Testis (tissue), 3 donors: Measurements from ENCODE around the gene IFNG. TPM values are rescaled to one million over a fixed set of nuclear protein-coding genes. Genes with fewer than 3 reads are reported as not detected.
"Not testable (repeated sequence)": the region's sequence is repeated elsewhere in the genome, so short reads cannot be mapped to it uniquely, and the experiment has no call there.

Experiments
- DNase-seq: peaks from one replicate; pipeline ENCODE4 v3.0.0-alpha.2; 2019
- H3K27ac ChIP-seq, 2 donors: fragments of 200-600 bp; sonication (generic); one replicate each; pipeline ENCODE4 v1.5.1; 2019
- H3K27me3 ChIP-seq: fragments of 200-600 bp; sonication (generic); one replicate; pipeline ENCODE4 v1.5.1; 2019
- H3K36me3 ChIP-seq: fragments of 200-600 bp; sonication (generic); one replicate; pipeline ENCODE4 v1.5.1; 2017; ENCODE audit warnings: low read depth; ENCODE audit errors: missing control alignments
- H3K4me1 ChIP-seq: fragments of 200-600 bp; sonication (generic); one replicate; pipeline ENCODE4 v1.5.1; 2019
- H3K4me3 ChIP-seq, 2 donors: fragments of 200-600 bp; sonication (generic); one replicate each; pipeline ENCODE4 v1.5.1; 2017 to 2019
- H3K9me3 ChIP-seq: fragments of 200-600 bp; sonication (generic); one replicate; pipeline ENCODE4 v1.5.1; 2017
- POLR2A ChIP-seq: fragments of 450-650 bp; IDR thresholded peaks from one replicate; pipeline ENCODE4 v1.6.1; 2017; ENCODE audit warnings: antibody characterized with exemption, mild to moderate bottlenecking, moderate library complexity
- WGBS, 2 donors: methylation state at CpG; one replicate each; pipeline ENCODE4 v1.1.5; 2018; 5-methylcytosine and 5-hydroxymethylcytosine counted together
- intact Hi-C: fragments of 100-400 bp; cut with DNase I; formaldehyde crosslinking; loops from one replicate; pipeline ENCODE4 v1.15.1; 2023; ENCODE audit warnings: low total_unique reads
- polyA plus RNA-seq: library from polyadenylated mRNA; stranded (reverse); fragments of 350-450 nt; fragmentation: Illumina TruSeq; extraction: RNeasy Lipid Tissue Mini Kit (QIAGEN cat#74804); gene quantifications from one replicate; pipeline ENCODE4 v1.2.3, GENCODE V29; 2014; ENCODE audit warnings: low read depth, low replicate concordance; ENCODE audit not compliant: insufficient read depth
- total RNA-seq, 2 donors: library from RNA; depleted of rRNA; stranded (reverse); fragments of >200 nt; gene quantifications; one replicate each; pipeline ENCODE4 v1.2.3, GENCODE V29; 2016
- TF ChIP-seq, protein P1 (sequence below), 3 experiments: fragments of 450-650 bp in 2 of 3; fragments of 200-600 bp in 1 of 3; sonication (generic) in 1 of 3; IDR thresholded peaks; one replicate each; pipeline ENCODE4 v1.5.1; 2016 to 2019; ENCODE audit warnings: antibody characterized with exemption in 3 of 3, mild to moderate bottlenecking in 2 of 3, moderate library complexity in 1 of 3

IFNG gene
- total and polyA plus RNA-seq, 3 donors from 2014 or later: 0.26 TPM; not detected in 2

DNA sequence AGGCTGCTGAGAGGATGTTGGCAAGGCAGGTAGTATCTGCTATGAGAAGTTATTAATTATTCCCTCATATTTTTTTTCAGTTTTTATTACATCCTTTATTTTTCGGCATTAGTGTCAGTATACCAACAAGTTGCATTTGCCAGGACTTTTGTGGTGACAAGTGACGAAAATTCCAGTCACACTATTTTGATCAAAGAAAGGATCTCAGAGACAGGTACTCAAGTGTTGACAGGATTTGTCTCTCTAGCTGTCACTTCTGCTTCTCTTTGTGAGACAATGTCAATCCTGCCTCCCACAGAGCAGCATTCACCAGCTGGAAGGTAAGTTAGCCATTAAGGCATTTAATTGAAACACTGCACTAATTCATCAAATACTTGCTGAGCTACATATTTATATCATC, 18.0 kb upstream of the IFNG start:
- intact Hi-C loops: no loop called here
- no peaks in the 10 kb centered on the region for H3K4me1 ChIP-seq
- TF ChIP-seq, protein P1, sequence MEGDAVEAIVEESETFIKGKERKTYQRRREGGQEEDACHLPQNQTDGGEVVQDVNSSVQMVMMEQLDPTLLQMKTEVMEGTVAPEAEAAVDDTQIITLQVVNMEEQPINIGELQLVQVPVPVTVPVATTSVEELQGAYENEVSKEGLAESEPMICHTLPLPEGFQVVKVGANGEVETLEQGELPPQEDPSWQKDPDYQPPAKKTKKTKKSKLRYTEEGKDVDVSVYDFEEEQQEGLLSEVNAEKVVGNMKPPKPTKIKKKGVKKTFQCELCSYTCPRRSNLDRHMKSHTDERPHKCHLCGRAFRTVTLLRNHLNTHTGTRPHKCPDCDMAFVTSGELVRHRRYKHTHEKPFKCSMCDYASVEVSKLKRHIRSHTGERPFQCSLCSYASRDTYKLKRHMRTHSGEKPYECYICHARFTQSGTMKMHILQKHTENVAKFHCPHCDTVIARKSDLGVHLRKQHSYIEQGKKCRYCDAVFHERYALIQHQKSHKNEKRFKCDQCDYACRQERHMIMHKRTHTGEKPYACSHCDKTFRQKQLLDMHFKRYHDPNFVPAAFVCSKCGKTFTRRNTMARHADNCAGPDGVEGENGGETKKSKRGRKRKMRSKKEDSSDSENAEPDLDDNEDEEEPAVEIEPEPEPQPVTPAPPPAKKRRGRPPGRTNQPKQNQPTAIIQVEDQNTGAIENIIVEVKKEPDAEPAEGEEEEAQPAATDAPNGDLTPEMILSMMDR (IDR thresholded peaks at IDR 0.05): no peak
- TF ChIP-seq POLR2A: no peak
- 90 to 91% methylated on average over 2 of the region's 2 CpGs for WGBS, 2 donors
- no peaks in the 10 kb centered on the region for H3K27me3 ChIP-seq
- H3K9me3 ChIP-seq: no peaks in the 10 kb centered on the region
- H3K27ac ChIP-seq: no peak overlapping the region
- no peak for DNase-seq
- no peak overlapping the region for H3K4me3 ChIP-seq
- H3K36me3 ChIP-seq: no peaks in the 10 kb centered on the region

DNA sequence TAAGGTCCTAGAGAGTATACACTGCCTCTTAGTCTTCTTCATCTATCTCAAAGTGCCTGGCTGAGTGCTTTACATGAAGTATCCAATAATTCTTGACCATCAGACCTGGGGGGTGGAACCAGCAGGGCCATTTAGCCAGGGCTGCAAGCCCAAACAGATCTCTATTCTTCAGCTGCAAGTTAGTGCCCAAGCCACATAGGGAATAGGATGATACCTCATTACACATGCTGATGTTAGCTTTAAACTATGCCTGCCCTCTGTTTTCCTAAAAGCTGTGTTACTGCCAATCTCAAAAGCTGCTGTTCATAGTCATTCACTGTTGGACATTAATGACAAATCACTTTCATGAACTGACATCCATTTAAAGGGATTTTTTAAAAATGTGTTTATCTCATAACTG, 16.7 kb upstream of the IFNG start:
- no peaks in the 10 kb centered on the region for H3K27me3 ChIP-seq
- no peak for TF ChIP-seq POLR2A
- TF ChIP-seq, protein P1 (IDR thresholded peaks at IDR 0.05): no peak
- intact Hi-C loops: no loop called here
- no peaks in the 10 kb centered on the region for H3K9me3 ChIP-seq
- DNase-seq: no peak
- no peak overlapping the region for H3K27ac ChIP-seq
- H3K4me1 ChIP-seq: no peaks in the 10 kb centered on the region
- H3K4me3 ChIP-seq: no peak overlapping the region
- no peaks in the 10 kb centered on the region for H3K36me3 ChIP-seq

DNA sequence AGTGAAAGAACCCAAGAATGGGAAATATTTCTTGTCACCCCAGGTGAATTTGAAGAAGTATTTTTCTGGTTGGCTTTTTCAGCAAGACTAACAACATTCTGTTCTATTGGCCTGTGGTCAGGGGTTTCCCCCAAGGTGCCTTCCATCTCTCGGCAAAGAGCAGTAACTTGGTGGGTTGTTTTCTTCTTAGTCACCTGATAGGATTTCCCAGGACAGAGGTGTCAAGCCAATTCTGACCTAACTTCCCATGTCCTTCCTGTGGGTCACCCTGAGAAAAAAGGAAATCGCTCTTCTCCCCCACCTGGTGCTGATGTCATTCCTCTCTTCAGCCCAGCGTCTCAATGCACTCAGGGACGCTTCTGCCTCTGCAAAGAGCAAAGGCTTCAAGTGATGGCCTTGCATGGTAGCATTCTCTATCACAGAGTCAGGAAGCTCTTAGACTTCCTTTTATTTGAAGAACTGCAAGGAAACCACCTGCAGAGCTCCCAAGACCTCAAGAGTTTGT, 16.1 kb upstream of the IFNG start:
- intact Hi-C loops: no loop called here
- Histone ChIP-seq H3K36me3 (no peaks in the 10 kb centered on the region), H3K4me3 (no peak overlapping the region), H3K9me3 (no peaks in the 10 kb centered on the region), H3K27ac (no peak overlapping the region), H3K4me1 (no peaks in the 10 kb centered on the region), H3K27me3 (no peaks in the 10 kb centered on the region)
- WGBS, 2 donors: 66 to 69% methylated on average over 4 of the region's 4 CpGs
- no peak for DNase-seq
- no peak for TF ChIP-seq POLR2A
- TF ChIP-seq, protein P1 (IDR thresholded peaks at IDR 0.05): no peak

DNA sequence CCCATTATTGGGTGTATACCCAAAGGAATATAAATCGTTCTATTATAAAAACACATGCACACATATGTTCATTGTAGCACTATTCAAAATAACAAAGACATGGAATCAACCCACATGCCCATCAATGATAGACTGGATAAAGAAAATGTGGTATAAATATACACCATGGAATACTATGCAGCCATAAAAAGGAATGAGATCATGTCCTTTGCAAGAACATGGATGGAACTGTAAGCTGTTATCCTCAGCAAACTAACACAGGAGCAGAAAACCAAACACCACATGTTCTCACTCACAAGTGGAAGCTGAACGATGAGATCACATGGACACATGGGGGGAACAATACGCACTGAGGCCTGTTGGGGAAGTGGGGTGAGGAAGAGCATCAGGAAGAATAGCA, 15.2 kb upstream of the IFNG start:
- not testable (repeated sequence) for DNase-seq
- 92 to 97% methylated on average over 3 of the region's 3 CpGs for WGBS, 2 donors

DNA sequence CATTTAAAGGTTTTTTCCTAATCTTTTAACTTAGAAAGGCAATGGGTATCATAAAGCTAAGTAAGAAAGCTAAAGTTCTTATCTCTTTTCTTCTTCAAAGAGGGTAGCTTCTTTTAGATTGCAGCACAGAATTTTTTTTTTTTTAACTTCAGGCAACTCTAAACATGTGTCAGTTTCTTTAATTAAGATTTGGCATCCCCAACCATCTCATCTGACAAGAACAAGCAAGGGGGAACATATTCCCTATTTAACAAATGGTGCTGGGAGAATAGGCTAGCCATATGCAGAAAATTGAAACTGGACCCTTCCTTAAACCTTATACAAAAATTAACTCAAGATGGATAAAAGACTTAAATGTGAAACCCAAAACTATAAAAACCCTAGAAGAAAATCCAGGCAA, 14.3 kb upstream of the IFNG start:
- DNase-seq: no peak
- Histone ChIP-seq H3K4me1 (no peaks in the 10 kb centered on the region), H3K27me3 (no peaks in the 10 kb centered on the region), H3K36me3 (no peaks in the 10 kb centered on the region), H3K9me3 (no peaks in the 10 kb centered on the region), H3K27ac (no peak overlapping the region), H3K4me3 (no peak overlapping the region)
- intact Hi-C loops: no loop called here
- no peak for TF ChIP-seq POLR2A
- TF ChIP-seq, protein P1 (IDR thresholded peaks at IDR 0.05): no peak

More for the DNA sequence above, 15.2 kb upstream of the IFNG start:
- intact Hi-C loops, H3K36me3 ChIP-seq, H3K27ac ChIP-seq, H3K9me3 ChIP-seq, H3K4me1 ChIP-seq, H3K4me3 ChIP-seq, H3K27me3 ChIP-seq: not testable (repeated sequence)
